ENCODE measurements around the gene ANKZF1. TPM values are rescaled to one million over a fixed set of nuclear protein-coding genes. Genes with fewer than 3 reads are reported as not detected.
A peak's percentile ranks its signal among the peaks of the same experiment; 100 is the strongest.

ANKZF1 gene
- total RNA-seq, 5 donors from 2014 or later (not counting 1 experiment from before 2014, with no cell fraction given) = 119 to 220 (median 194) TPM

DNA sequence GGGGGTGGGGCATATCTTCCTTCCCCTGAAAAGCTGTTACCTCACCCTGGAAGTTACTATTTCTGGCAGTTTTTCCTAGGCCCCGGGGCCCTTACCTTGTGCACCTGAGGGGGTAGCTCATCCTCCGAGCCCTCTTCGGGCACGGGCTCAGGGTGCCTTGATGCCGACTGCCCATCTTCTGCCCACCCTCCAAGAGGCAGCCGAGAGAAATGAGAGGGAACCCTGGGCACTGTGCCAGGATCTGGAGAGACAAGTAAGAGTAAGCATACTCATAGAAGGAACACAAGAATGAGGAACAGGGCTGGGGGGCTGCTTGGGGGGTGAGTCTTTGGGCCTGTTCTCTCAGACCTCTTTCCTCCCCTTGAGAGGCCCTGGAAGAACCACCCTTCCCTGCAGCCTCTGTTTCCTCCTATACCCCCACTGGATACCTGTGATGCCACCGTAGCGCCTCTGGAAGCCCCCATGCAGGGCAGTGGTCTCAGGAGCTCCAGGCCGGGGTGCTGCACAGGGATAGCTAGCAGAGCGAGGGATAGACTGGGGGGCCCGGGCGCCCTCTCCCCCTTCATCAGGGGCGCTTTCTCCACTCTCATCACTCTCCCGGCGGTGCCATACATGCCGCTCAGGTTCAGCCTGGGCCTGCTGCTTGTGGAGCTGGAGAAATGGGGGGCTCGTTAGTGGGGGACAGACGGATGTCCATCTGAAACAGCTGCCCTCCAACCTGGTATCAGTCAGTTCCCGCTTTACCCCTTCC, 8.8 kb upstream of the ANKZF1 start:
- Mint-ChIP-seq H3K4me1 (peaks cover 18 to 31% (median 22%) of the 10 kb centered on the region in 3 donors), H3K4me3 (no peak overlapping the region), H3K9me3 (no peaks in the 10 kb centered on the region)

DNA sequence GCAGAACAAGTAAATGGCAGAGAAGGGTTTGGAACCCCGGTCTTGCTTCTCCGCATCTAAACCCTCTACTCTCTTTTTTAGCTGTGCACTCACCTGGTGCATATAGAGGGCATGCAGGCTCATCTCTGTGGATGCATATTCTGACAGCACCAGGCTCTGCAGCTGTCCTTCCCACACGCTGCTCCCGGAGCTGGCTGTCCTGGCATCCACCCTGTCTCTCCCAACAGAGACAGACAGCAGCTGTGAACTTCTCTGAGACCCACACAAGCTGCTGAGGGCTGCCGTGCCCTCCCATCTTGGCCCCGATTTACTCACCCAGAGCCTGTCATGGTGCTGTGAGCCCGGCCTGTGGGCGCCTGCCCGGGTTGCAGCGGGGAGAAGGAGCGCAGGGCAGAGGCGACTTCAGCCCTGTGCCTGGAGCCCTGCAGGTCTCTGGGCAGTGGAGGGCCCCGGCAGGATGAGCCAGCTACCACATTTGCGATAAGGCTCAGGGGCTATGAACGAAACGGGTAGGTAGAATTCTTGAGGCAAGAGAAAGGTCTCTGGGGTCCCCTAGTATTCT, 7.6 kb upstream of the ANKZF1 start:
- no peaks in the 10 kb centered on the region for H3K27me3 Mint-ChIP-seq
- Histone ChIP-seq H3K4me1 (ENCODE audit: control insufficient read depth in 1 of 2, extremely low read depth in 1 of 2, insufficient read depth in 2 of 2, low read length in 2 of 2) (peaks cover 4 to 26% of the 10 kb centered on the region in 2 experiments), H3K27me3 (replicated peaks in 1 of 2; ENCODE audit: control insufficient read depth in 2 of 2, extremely low read depth in 1 of 2, insufficient read depth in 2 of 2, low read length in 1 of 2) (no peaks in the 10 kb centered on the region), H3K36me3 (ENCODE audit: control insufficient read depth in 2 of 2, extremely low read depth in 1 of 2, insufficient read depth in 1 of 2, low read length in 1 of 2) (peaks cover 21 to 64% of the 10 kb centered on the region in 2 donors), H3K4me3 (ENCODE audit: control insufficient read depth in 1 of 2, extremely low read depth in 1 of 2, low read length in 1 of 2) (no peak overlapping the region), H3K9me3 (no peaks in the 10 kb centered on the region), H3K27ac (ENCODE audit: low read length) (no peak overlapping the region)
- peaks cover 17 to 30% (median 25%) of the 10 kb centered on the region in 3 donors for H3K4me1 Mint-ChIP-seq
- ATAC-seq (replicated peaks in 1 of 4) (no peak), DNase-seq (no peak)
- no peak overlapping the region for H3K27ac Mint-ChIP-seq
- no peaks in the 10 kb centered on the region for H3K9me3 Mint-ChIP-seq
- CTCF ChIA-PET = no interaction called here
- no peak overlapping the region for H3K4me3 Mint-ChIP-seq
- POLR2A ChIA-PET = interaction anchor here in 1 of 2 donors (0.6 kb wide), 1 partner anchor 24 kb away, joined by 4 read pairs; no protein-coding TSS in a partner anchor
- peaks cover 35% of the 10 kb centered on the region for H3K36me3 Mint-ChIP-seq
- 98% methylated on average over 10 of the region's 16 CpGs for WGBS (ENCODE audit: insufficient coverage)

More for the DNA sequence above, 8.8 kb upstream of the ANKZF1 start:
- CTCF ChIA-PET = no interaction called here
- POLR2A ChIA-PET = no interaction called here
- DNase-seq (no peak), ATAC-seq (replicated peaks in 1 of 4) (no peak)
- H3K27me3 Mint-ChIP-seq = no peaks in the 10 kb centered on the region
- H3K27ac Mint-ChIP-seq = peak overlapping the region in 1 of 2 donors; percentile 39
- H3K9me3 ChIP-seq = no peaks in the 10 kb centered on the region
- H3K4me1 ChIP-seq (ENCODE audit: control insufficient read depth in 1 of 2, extremely low read depth in 1 of 2, insufficient read depth in 2 of 2, low read length in 2 of 2) = peaks cover 4 to 25% of the 10 kb centered on the region in 2 experiments
- 100% methylated on average over 2 of the region's 19 CpGs for WGBS (ENCODE audit: insufficient coverage)
- H3K27ac ChIP-seq (ENCODE audit: low read length) = no peak overlapping the region
- H3K4me3 ChIP-seq (ENCODE audit: control insufficient read depth in 1 of 2, extremely low read depth in 1 of 2, low read length in 1 of 2) = no peak overlapping the region
- peaks cover 31% of the 10 kb centered on the region for H3K36me3 Mint-ChIP-seq
- H3K27me3 ChIP-seq (replicated peaks in 1 of 2; ENCODE audit: control insufficient read depth in 2 of 2, extremely low read depth in 1 of 2, insufficient read depth in 2 of 2, low read length in 1 of 2) = no peaks in the 10 kb centered on the region
- peaks cover 21 to 58% of the 10 kb centered on the region in 2 donors for H3K36me3 ChIP-seq (ENCODE audit: control insufficient read depth in 2 of 2, extremely low read depth in 1 of 2, insufficient read depth in 1 of 2, low read length in 1 of 2)

DNA sequence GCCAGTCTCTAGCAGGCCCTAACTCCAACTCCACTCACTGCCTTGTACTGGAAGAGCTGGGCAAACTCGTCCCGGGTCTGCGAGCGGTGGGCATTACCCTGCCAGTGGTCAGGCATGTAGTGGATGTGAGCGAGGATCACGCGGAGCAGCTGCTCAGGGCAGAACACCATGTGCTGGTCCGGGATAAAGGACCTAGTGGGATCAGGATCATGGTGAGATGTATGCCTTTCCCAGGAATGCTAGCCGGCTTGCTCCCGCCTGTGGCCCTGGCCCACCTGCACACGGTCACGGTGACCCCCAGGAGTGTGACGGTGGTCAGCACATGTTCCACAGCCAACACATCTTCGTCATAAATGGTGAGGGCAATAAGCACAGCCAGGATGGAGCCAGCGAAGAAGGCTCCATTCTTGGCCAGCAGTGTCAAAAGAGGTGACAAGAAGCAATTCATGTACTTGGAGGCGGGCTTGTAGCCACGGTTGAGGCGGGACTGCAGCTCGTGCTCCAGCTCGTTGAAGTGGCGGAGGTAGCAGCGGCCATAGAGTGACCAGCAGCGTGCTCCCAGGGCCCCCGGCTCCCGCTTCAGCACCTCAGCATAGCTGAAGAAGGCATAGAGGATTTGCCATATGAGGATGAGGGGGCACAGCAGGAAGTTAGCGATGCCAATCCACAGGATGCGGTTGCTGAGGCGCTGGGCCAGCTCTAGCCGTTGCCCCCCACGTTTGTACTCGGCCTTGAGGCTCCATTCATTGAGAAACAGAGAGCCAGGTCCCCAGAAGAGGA, 5.6 kb upstream of the ANKZF1 start:
- no peak for ATAC-seq (replicated peaks in 1 of 4)
- peaks cover 28 to 38% (median 32%) of the 10 kb centered on the region in 3 donors for H3K4me1 Mint-ChIP-seq
- ChIA-PET POLR2A (interaction anchor here in 1 of 2 donors (0.6 kb wide), 1 partner anchor 20 kb away, joined by 6 read pairs; no protein-coding TSS in a partner anchor), CTCF (interaction anchor here in 1 of 2 donors (1.1 kb wide), 1 partner anchor 76 kb away, joined by 3 read pairs; no protein-coding TSS in a partner anchor)
- Histone ChIP-seq H3K27me3 (replicated peaks in 1 of 2; ENCODE audit: control insufficient read depth in 2 of 2, extremely low read depth in 1 of 2, insufficient read depth in 2 of 2, low read length in 1 of 2) (no peaks in the 10 kb centered on the region), H3K9me3 (no peaks in the 10 kb centered on the region), H3K27ac (ENCODE audit: low read length) (no peak overlapping the region), H3K4me1 (ENCODE audit: control insufficient read depth in 1 of 2, extremely low read depth in 1 of 2, insufficient read depth in 2 of 2, low read length in 2 of 2) (peaks cover 10 to 28% of the 10 kb centered on the region in 2 experiments), H3K4me3 (ENCODE audit: control insufficient read depth in 1 of 2, extremely low read depth in 1 of 2, low read length in 1 of 2) (no peak overlapping the region), H3K36me3 (ENCODE audit: control insufficient read depth in 2 of 2, extremely low read depth in 1 of 2, insufficient read depth in 1 of 2, low read length in 1 of 2) (peaks cover 21 to 64% of the 10 kb centered on the region in 2 donors)
- peaks cover 35% of the 10 kb centered on the region for H3K36me3 Mint-ChIP-seq
- H3K9me3 Mint-ChIP-seq = no peaks in the 10 kb centered on the region
- no peak for DNase-seq
- WGBS (ENCODE audit: insufficient coverage) = 94% methylated on average over 27 of the region's 31 CpGs
- no peaks in the 10 kb centered on the region for H3K27me3 Mint-ChIP-seq
- no peak overlapping the region for H3K27ac Mint-ChIP-seq
- H3K4me3 Mint-ChIP-seq = no peak overlapping the region

DNA sequence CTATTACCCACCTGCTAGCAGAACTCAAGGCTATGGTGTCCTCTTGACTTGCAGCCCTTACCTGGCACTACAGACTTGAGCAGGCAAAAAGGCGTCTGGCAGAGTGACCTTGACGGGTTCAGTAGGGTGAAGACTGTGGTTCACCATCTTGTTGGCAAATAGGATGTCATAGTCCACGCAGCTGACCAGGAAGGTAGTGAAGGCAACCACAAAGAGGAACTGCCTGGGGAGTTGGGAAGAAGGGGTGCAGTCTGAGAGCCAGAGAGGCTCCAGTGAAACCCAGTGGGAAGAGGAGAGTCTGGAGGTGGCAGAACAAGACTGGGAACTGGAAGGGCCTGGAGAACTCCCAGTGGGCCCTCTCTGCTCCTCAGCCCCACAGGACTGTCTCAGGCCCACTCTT, 4.3 kb upstream of the ANKZF1 start:
- Histone ChIP-seq H3K36me3 (ENCODE audit: control insufficient read depth in 2 of 2, extremely low read depth in 1 of 2, insufficient read depth in 1 of 2, low read length in 1 of 2) (peaks cover 21 to 58% of the 10 kb centered on the region in 2 donors), H3K27me3 (replicated peaks in 1 of 2; ENCODE audit: control insufficient read depth in 2 of 2, extremely low read depth in 1 of 2, insufficient read depth in 2 of 2, low read length in 1 of 2) (no peaks in the 10 kb centered on the region), H3K4me3 (ENCODE audit: control insufficient read depth in 1 of 2, extremely low read depth in 1 of 2, low read length in 1 of 2) (no peak overlapping the region), H3K4me1 (ENCODE audit: control insufficient read depth in 1 of 2, extremely low read depth in 1 of 2, insufficient read depth in 2 of 2, low read length in 2 of 2) (peaks cover 11 to 25% of the 10 kb centered on the region in 2 experiments), H3K9me3 (no peaks in the 10 kb centered on the region), H3K27ac (ENCODE audit: low read length) (no peak overlapping the region)
- no peaks in the 10 kb centered on the region for H3K9me3 Mint-ChIP-seq
- WGBS (ENCODE audit: insufficient coverage) = 76% methylated on average over 3 of the region's 3 CpGs
- peaks cover 30 to 39% (median 38%) of the 10 kb centered on the region in 3 donors for H3K4me1 Mint-ChIP-seq
- CTCF ChIA-PET = no interaction called here
- peaks cover 32% of the 10 kb centered on the region for H3K36me3 Mint-ChIP-seq
- no peak for DNase-seq
- no peak overlapping the region for H3K4me3 Mint-ChIP-seq
- no peaks in the 10 kb centered on the region for H3K27me3 Mint-ChIP-seq
- no peak overlapping the region for H3K27ac Mint-ChIP-seq
- POLR2A ChIA-PET = no interaction called here
- no peak for ATAC-seq (replicated peaks in 1 of 4)

DNA sequence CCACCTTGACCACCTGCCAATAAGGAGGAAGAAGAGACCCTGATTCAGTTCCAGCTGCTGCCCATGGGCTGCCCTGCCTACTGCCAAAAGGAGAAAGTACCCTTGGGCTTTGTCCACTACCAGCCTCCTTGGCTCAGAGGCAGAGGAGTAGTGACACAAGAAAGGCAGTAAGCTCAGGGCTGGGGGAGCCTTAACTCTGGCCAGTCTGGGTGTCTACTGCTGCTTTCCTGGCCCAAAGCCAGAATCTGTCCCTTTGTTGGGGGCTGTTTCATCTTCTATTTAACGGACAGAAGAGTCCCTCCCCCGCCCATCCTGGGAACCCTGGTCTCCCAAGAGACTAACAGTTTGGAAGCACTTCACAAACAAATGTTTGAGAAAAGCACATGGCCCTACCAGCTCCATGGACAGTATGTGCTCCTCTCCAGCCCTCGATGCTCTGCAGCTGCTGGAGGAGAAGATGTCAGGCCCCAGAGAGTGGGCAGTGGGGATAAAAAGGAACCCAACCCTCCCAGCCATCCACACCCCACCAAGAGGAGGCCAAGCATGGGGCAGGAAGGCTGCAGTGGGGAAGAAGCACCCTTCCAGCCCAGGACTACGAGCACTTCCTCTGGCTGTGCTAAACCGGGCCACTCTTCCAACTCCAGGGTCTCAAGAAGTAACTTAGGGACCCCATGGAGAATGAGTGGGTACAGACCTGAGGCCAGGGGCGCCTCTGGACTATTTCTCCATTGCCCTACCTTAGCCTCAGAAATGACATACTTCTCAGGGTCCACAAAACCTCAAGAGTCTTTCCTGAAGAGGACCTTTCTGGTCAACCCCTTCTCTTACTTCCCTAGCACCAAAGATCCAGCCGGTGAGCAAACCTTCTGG, 1.3 kb upstream of the ANKZF1 start:
- 33% methylated on average over 3 of the region's 7 CpGs for WGBS (ENCODE audit: insufficient coverage)
- Mint-ChIP-seq H3K36me3 (peaks cover 34% of the 10 kb centered on the region), H3K27me3 (no peaks in the 10 kb centered on the region), H3K4me3 (peak overlapping the region; percentile 81 to 99 (median 97)), H3K9me3 (no peaks in the 10 kb centered on the region), H3K27ac (peak overlapping the region; percentile 71 to 78), H3K4me1 (peaks cover 47 to 65% (median 52%) of the 10 kb centered on the region in 3 donors)
- CTCF ChIA-PET = interaction anchor here in 1 of 2 donors (0.6 to 3.0 kb wide), 5 partner anchors 17 to 26 kb away, joined by 3 to 13 read pairs (median 5); partner anchors contain the start of genes GLB1L, STK16, TUBA4A and ZFAND2B
- POLR2A ChIA-PET = interaction anchor here (0.6 to 2.2 kb wide), 8 partner anchors 10 to 68 kb away, joined by 3 to 10 read pairs (median 6); partner anchors contain the start of genes TUBA4A (in 1 of the 2) and ZFAND2B (in 1 of the 2)
- DNase-seq (no peak), ATAC-seq (replicated peaks in 1 of 4) (no peak)
- Histone ChIP-seq H3K4me3 (ENCODE audit: control insufficient read depth in 1 of 2, extremely low read depth in 1 of 2, low read length in 1 of 2) (peak overlapping the region; percentile 72 to 85), H3K4me1 (ENCODE audit: control insufficient read depth in 1 of 2, extremely low read depth in 1 of 2, insufficient read depth in 2 of 2, low read length in 2 of 2) (peaks cover 16 to 37% of the 10 kb centered on the region in 2 experiments), H3K27ac (ENCODE audit: low read length) (peak overlapping the region; percentile 52), H3K36me3 (ENCODE audit: control insufficient read depth in 2 of 2, extremely low read depth in 1 of 2, insufficient read depth in 1 of 2, low read length in 1 of 2) (peaks cover 25 to 49% of the 10 kb centered on the region in 2 donors), H3K9me3 (no peaks in the 10 kb centered on the region), H3K27me3 (replicated peaks in 1 of 2; ENCODE audit: control insufficient read depth in 2 of 2, extremely low read depth in 1 of 2, insufficient read depth in 2 of 2, low read length in 1 of 2) (no peaks in the 10 kb centered on the region)
